Stimulated activated CD8-positive, alpha-beta memory T cell treated with anti-CD3 and anti-CD28 coated beads, Interleukin-4, amount 100 ng/mL, for 48 hours (primary cell): ENCODE data around the gene DDIT3.
"Not testable (repeated sequence)": the region's sequence is repeated elsewhere in the genome, so short reads cannot be mapped to it uniquely, and the experiment has no call there.

ENCODE experiments used
- DNase-seq: peaks from one replicate; pipeline ENCODE4 v3.0.0-alpha.2; 2020

Gene DDIT3

DNA sequence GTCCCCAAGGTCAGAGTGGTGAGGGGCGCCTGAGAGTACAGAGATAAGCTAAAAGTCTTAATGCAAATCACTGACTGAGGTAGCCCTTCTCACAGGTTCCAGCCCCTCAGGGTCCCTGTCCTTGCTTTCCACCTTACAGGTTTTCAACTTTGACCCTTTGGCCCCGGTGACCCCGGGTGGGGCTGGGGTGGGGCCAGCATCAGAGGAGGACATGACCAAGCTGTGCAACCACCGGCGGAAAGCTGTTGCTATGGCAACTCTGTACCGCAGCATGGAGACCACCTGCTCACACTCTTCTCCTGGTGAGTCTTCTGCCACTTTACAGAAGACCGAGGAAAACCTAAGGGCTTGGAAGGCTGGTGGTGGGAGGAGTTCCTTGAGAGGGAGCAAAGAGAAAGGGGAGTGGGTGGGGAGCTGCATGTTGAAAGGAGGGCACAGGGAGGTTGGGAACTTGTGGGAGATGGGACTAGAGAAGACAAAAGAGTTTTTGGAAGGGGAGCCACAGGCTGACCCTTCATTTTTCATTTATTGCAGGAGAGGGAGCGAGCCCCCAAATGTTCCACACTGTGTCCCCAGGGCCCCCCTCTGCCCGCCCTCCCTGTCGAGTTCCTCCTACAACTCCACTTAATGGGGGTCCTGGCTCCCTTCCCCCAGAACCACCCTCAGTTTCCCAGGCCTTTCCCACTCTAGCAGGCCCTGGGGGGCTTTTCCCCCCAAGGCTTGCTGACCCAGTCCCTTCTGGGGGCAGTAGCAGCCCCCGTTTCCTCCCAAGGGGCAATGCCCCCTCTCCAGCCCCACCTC lies 4.7 kb upstream of the DDIT3 start:
- no peak for DNase-seq

DNA sequence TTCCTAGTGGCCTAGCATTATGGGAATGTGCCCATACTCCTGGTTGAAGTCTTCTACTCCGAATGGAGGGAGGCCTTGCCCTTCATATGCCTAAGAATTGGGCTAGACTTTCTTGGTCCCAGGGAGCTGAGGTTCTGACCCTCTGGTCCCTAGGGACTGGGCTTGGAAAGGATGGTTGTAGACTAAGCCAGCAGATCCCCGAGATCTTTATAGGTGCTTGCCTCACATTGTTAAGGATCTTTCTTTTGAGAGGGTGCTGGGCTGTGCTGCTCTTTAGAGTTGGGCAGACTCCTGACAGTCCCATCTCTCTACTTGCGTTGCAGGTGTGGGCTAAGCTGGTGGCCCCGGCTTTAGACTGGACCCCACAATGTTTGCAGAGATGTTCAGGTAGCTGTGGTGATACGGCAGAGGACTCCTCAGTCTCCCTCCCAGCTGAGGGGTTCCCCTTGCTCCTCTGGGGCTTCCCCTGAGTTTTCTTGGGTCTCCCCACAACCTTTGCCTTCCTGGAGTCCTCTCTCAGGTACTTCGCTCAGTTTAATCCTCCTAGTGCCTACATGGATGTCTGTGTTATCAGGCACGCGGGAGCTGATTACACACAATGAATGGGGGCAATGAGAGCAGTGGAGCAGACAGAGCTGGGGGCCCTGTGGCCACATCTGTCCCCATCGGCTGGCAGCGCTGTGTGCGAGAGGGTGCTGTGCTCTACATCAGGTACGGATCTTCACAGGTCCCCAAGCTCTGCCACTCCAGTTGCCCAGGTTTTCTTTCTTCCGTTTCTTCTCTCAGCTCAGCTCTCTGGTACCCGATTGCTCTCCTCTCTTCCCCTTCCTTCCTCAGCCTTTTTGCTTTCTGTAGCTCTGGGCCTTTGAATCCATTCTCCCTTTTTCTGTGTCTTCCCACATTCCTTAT lies 3.6 kb upstream of the DDIT3 start:
- DNase-seq: no peak

DNA sequence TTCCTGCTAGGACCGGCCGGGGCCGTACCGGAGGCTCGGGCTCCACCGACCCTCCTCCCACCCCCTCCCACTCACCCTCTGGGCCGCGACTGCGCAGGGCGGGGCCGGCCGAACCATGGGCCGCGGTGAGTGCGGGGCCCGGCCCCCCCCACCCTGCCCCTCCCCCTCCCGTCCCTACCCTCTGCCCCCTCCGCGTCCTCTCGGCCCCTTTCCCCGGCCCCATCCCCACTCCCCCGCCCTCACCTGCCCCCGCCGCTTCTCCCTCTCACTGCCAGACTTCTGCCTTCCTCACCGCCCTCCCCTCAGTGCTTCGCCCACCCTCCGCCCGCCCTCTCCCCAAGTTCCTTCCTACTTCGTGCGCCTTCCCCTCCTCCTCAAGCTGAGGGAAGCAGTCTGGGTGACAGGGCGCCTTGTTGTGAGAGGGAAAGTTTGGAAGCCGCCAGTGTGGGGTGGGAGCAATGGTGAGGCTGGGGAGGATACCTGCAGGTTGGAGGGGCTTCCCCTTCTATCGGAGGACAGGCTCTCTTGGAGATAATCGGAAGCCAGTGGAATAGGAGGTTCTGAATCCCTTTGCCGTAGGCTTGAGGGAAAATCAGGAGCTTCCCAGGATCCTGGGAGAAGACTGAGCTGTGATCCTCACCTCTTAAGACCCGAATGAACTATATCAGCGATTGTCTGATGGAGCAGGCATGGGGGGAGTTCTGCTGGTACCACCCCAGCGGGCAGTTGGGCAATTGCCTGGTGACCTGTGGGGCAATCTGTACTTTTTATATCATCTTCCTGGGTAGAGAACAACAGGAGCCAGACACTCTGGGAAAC lies 2.8 kb upstream of the DDIT3 start:
- DNase-seq: peak; percentile 54

DNA sequence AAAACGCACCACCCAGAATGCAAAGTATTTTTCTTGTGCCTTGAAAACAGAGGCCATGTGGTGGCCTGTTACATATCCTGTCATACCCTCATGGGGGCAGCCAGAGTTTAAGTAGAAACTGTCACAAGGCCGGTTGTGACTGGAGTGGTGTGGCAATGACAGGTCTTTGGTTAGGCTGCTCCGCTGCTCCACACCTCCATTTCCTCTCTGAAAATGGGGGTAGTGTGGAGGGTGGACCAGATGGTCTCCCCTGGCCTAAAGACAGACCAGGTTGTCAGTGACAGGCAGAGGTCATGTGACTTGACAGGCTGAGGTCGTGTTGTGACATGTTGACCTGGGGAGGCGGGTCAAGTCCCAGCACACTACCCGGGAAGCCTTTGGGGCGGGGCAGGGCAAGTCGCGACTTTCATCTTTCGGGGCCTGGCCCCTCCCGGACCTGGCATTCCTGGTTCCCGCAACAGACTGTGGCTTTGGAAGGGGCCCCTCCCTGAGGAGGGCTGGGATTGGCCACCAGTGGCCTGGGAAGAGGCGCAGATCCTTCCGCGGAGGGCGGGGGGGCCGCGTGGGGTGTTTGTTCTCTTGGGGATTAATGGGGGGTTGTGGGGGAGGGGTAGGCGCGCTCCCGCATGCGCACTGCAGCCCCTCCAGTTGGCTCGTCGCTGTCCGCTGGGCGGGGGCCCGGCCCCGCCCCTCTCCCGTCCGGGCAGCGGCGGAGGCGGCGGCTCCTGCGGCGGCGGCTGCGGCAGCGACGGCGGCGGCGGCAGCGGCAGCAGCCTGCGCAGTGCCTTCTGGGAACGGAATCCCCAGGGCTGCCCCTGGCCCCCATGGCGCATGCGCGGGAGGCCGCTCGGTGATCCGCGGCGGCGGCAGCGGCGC lies 1.9 kb upstream of the DDIT3 start, which contains the start of gene MBD6:
TSS of gene MBD6 (plus strand) at position 814 of the 876 bp plus-strand sequence. CDS start 1,480 bp downstream, outside the sequence.
- DNase-seq: peak; percentile 91

DNA sequence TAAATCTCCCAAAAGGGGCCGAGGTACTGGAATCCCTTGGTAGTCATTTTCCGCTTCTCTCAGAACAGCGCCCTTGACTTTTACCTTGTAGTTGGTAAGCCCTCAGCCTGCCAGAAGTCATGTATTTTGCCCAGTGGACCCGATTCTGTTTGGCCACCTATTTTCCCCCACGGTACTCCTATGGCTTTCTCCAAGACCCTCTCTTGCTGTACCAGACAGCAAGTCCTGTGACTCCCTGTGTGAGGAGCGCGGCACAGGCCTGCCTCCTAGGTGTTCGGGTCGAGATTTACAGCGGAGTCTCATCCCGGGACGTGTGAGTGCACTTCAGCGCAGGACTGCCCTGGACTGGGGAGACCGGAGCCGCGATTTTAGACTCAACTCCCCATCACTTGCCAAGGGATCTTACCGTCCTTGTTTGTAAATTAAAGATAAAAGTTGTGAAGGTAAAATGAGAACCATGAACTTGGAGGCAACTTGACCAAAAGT lies 1.3 kb upstream of the DDIT3 start:
- DNase-seq: peak; percentile 49

DNA sequence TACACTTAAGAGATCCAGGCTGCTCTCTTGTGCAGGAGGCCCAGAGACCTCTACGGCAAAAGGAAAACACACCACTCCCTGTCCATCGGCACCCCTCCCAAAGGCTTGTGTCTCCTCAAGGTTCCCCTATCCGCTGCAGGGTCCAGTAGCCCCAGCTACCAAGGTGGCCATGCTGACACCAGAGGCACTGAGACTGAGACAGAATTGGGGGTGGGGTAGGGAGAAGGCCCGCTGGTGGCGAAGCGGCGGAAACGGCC lies 590 bp downstream of the DDIT3 start:
- peak; percentile 53 for DNase-seq

DNA sequence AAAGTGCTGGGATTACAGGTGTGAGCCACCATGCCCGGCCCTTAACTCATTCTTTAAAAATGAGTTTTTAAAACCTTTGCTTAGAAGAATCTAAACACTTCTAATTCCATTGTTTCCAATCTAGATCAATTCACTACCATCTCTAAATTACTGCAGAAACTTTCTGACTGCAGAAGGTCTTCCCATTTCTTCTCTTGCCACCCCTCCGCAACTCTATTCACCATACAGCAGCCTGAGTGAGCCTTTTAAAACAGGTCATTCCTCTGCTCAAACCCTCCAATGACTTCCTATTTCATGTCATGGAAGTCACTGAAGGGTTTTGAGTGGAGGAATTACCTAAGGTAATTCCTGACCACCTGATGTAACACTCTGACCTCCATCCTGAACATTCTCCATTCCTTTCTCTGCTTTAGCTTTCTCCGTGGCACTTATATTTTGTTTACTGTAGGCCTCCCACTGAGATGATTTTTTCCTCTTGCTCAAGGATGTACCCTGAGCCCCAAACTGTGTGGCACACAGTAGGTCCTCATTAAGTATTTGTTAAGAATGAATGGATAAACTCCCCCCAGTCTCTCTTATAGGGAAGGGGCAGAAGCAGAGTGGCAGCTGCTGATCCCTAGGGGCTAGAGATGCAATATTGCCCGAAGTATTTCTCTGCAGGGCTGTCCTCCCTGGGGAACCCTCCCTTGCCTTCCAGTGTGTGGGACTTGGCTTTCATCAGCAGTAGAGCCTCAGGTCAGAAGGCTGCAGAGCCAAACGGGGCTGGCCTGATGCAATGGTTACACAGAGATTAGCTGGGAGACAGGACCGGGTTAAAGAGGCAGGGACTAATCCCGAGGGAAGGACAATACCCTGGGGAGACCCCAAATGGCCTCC lies 1.2 kb downstream of the DDIT3 start:
- DNase-seq: peak; percentile 55

DNA sequence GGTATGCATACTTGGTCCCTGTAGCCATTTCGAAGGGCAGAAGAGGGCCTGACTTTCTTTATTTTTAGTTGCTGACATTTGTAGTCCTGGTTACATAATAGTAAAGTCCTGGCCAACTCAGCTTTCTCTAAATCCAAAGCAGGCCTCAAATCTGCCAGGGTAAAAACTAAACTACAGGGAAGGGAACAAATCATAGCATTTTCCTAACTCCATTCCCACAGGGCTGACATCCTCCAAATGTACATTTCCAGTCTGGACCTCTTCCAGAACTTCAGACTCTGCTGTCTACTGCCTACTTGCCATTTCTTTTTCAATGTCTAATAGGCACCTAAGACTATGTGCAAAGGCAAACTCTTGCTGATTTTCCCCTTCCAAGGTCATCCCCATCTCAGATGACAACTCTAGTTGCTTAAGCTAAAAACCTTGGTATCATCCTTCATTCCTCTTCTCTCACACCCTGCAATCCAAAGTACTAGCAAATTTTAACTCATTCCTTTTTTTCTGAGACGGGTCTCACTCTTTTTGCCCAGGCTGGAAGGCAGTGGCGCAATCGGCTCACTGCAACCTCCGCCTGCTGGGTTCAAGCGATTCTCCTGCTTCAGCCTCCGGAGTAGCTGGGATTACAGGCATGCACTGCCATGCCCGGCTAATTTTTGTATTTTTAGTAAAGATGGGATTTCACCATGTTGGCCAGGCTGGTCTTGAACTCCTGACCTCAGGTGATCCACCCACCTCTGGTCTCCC lies 2.0 kb downstream of the DDIT3 start:
- DNase-seq: no peak

DNA sequence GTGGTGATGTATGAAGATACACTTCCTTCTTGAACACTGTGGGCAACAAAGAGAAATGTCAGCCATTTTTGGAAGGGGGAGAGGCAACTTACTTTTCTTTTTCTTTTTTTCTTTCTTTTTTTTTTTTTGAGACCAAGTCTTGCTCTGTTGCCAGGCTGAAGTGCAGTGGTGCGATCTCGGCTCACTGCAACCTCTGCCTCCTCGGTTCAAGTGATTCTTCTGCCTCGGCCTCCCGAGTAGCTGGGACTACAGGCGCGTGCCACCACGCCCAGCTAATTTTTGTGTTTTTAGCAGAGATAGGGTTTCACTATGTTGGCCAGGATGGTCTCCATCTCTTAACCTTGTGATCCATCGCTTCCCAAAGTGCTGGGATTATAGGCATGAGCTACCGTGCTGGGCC lies 2.6 kb downstream of the DDIT3 start:
- DNase-seq: not testable (repeated sequence)

DNA sequence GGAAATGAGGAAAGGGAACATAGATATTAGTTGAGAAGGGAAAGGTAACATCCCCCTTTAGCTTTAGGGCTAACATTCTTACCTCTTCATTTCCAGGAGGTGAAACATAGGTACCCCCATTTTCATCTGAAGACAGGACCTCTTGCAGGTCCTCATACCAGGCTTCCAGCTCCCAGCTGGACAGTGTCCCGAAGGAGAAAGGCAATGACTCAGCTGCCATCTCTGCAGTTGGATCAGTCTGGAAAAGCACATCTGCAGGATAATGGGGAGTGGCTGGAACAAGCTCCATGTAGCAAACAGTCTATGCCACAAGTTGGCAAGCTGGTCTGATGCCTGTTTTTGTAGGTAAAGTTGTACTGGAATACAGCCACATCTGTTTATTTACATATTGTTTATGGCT lies 3.1 kb downstream of the DDIT3 start:
- no peak for DNase-seq

DNA sequence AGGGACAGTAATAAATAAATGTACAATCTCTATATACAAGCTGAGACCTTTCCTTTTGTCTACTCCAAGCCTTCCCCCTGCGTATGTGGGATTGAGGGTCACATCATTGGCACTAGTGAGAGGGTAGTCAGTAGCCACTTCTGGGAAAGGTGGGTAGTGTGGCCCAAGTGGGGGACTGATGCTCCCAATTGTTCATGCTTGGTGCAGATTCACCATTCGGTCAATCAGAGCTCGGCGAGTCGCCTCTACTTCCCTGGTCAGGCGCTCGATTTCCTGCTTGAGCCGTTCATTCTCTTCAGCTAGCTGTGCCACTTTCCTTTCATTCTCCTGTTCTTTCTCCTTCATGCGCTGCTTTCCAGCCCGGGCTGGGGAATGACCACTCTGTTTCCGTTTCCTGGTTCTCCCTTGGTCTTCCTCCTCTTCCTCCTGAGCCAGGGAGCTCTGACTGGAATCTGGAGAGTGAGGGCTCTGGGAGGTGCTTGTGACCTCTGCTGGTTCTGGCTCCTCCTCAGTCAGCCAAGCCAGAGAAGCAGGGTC lies 3.6 kb downstream of the DDIT3 start:
- no peak for DNase-seq

DNA sequence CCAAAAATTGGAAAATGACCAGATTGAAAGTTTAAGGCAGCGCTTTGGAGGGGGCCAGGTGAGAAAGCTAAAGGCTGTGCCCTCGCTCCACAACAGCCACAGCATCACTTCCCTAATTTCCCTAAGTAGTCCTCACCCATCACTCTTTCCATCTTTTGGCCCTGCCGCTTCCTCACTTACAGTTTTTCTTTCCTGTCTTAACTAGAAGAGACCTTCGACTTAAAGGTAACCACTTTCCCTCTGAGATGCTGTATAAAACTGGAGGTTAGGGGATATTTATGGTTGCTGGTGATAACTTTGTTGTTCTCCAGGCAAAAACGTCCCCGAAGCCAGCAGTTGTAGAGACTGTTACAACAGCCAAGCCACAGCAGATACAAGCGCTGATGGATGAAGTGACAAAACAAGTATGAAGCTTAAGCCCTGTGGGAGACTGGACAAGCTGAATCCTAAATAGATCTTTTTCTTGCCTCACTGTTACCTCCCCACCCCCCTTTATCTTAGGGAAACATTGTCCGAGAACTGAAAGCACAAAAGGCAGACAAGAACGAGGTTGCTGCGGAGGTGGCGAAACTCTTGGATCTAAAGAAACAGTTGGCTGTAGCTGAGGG lies 4.3 kb downstream of the DDIT3 start:
- no peak for DNase-seq

DNA sequence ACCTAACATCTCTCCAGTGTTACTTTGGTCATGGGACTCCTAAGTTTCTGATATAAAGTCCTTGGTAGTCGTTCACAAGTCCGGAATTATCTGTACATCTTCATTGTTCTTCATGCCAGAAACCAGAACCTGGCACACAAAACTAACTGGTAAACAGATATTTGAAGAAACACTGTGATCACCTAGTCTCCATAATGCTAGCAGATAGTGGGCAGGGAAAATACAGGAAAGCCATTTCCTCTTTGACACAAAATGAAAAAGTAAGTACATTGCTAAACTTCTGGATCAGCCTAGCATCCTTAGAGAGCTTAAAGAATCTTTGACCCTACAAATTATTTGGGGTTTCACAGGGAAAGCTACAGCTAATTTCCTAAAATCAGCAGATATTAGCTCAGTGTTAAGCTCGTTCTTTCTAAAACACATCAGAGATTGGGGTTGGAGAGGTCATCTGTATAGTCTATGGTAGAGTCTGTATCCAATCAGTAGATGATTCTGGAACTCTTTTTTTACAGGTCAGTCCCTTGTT lies 4.8 kb downstream of the DDIT3 start:
- no peak for DNase-seq

DNA sequence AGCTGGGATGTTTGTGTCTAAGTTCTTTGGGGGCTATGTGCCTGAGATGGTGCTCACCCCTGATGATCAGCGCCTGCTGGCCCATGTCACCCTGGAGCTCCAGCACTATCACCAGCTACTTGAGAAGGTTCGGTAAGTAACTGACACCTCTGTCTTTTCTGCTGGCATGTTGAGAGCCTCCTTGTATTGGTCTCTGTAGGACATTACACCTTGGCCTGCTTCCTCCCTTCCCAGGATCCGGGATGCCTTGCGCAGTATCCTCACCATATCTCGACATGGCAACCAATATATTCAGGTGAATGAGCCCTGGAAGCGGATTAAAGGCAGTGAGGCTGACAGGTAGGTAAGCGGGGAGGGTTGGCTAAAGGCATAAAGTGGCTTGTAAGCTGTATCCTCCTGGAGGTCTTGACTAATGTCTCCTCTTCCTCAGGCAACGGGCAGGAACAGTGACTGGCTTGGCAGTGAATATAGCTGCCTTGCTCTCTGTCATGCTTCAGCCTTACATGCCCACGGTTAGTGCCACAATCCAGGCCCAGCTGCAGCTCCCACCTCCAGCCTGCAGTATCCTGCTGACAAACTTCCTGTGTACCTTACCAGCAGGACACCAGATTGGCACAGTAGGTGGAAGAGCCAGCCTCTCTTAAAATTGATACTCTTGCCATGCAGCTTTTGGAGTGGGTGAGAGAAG lies 5.5 kb downstream of the DDIT3 start:
- DNase-seq: no peak

DNA sequence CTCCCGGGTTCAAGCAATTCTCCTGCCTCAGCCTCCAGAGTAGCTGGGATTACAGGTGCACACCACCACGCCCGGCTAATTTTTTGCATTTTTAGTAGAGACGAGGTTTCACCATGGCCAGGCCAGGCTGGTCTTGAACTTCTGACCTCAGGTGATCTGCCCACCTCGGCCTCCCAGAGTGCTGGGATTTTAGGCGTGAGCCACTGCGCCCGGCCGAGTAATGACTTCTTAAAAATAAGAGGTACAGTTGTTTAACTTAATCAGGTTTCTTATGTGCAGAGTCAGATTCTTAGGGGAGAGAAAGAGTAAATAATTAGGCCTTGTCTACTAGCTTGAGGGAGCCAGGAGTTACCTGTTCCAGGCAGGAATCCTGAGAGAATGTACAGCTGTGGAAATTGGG lies 6.1 kb downstream of the DDIT3 start:
- not testable (repeated sequence) for DNase-seq

DNA sequence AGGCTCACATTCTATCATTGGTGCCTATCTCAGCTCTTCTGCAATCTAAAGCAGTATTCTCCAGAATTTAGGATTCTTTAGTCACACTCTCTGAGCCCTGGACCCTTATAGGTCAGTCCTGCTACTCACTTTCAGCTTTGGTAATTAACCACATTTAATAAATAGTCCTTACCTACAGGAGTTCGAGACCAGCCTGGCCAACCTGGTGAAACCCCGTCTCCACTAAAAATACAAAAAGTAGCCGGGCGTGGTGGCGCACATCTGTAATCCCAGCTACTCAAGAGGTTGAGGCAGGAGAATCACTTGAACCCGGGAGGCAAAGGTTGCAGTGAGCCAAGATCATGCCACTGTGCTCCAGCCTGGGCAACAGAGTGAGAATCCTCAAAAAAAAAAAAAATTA lies 6.6 kb downstream of the DDIT3 start:
- not testable (repeated sequence) for DNase-seq

DNA sequence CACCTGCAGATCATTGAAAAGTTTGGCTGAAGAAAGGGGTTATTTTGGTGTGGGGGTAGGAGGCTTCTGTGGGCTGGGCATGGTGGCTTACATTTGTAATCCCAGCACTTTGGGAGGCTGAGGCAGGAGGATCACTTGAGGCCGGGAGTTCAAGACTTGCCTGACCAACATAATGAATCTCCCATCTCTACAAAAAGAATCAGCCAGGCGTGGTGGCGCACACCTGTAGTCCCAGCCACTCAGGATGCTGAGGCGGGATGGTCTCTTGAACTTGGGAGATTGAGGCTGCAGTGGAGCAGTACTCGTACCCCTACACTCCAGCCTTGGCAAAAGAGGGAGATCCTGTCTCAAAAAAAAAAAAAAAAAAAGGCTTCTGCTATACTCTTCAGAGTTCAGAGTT lies 7.0 kb downstream of the DDIT3 start:
- no peak for DNase-seq

DNA sequence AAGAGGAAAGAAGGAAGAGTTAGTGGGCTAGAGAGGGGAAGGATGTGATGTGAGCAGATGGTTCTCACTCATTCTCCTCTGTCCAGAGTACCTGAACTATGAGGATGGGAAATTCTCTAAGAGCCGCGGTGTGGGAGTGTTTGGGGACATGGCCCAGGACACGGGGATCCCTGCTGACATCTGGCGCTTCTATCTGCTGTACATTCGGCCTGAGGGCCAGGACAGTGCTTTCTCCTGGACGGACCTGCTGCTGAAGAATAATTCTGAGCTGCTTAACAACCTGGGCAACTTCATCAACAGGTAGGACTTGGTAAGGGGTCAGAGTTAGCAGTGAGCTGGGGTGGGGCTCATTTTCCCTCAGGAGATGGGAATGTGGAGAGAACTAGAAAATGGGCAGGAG lies 7.6 kb downstream of the DDIT3 start:
- no peak for DNase-seq
